Esophagus muscularis mucosa (tissue), 3 donors: Measurements from ENCODE around the gene AGAP1.

ENCODE experiments used
- POLR2A ChIP-seq: fragments of 450-650 bp; IDR thresholded peaks from one replicate; pipeline ENCODE4 v1.6.1; 2017; ENCODE audit warnings: antibody characterized with exemption, moderate library complexity, mild to moderate bottlenecking, low read depth
- POLR2AphosphoS5 ChIP-seq, 2 donors: sonication (generic); formaldehyde crosslinking; IDR thresholded peaks; one replicate each; pipeline ENCODE4 v1.6.1; 2017; ENCODE audit warnings: antibody characterized with exemption in 2 of 2
- TF ChIP-seq, protein P1 (sequence below), 3 experiments: fragments of 200-600 bp in 2 of 3; fragments of 450-650 bp in 1 of 3; sonication (generic) in 2 of 3; IDR thresholded peaks; one replicate each; pipeline ENCODE4 v1.5.1; 2017 to 2019; ENCODE audit warnings: antibody characterized with exemption in 3 of 3, mild to moderate bottlenecking in 2 of 3, moderate library complexity in 1 of 3

DNA sequence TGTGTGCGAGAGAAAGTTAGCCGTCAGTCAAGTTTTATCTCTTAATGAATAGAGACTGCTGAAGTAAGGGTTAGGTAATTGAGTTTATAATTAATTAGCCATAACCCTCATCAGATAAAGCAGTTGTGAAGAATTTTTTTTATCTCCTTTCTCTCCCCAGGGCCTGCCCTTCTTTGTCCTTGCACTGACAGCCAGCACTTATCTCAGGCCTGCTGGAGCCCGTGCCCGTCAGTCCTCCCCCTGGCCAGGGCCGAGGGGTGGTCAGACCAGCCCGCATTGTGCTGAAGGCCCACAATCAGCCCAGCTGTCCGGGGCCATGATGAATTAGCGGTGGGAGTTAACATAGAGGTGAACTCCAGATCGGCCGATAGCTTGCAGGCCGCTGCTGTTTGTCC, 358.7 kb downstream of the AGAP1 start:
- TF ChIP-seq, protein P1, sequence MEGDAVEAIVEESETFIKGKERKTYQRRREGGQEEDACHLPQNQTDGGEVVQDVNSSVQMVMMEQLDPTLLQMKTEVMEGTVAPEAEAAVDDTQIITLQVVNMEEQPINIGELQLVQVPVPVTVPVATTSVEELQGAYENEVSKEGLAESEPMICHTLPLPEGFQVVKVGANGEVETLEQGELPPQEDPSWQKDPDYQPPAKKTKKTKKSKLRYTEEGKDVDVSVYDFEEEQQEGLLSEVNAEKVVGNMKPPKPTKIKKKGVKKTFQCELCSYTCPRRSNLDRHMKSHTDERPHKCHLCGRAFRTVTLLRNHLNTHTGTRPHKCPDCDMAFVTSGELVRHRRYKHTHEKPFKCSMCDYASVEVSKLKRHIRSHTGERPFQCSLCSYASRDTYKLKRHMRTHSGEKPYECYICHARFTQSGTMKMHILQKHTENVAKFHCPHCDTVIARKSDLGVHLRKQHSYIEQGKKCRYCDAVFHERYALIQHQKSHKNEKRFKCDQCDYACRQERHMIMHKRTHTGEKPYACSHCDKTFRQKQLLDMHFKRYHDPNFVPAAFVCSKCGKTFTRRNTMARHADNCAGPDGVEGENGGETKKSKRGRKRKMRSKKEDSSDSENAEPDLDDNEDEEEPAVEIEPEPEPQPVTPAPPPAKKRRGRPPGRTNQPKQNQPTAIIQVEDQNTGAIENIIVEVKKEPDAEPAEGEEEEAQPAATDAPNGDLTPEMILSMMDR (IDR thresholded peaks at IDR 0.05): no peak
- TF ChIP-seq POLR2A (no peak), POLR2AphosphoS5 (IDR thresholded peaks at IDR 0.05) (no peak)
